ENCODE measurements around the gene FOXK1.
"Not testable (repeated sequence)": the region's sequence is repeated elsewhere in the genome, so short reads cannot be mapped to it uniquely, and the experiment has no call there.

FOXK1 gene

GRCh38 chr7:4791101-4791737, 109.1 kb downstream of the FOXK1 start:
- no peak for TF ChIP-seq CTCF (IDR thresholded peaks at IDR 0.05; ENCODE audit: low read depth, low read length, missing control alignments)
- H3K4me3 ChIP-seq (ENCODE audit: low read depth, low read length), result no peak overlapping the region
- DNase-seq (ENCODE audit: low read depth), result no peak
- in situ Hi-C loops (cut with HindIII; ENCODE audit: low sequenced_read_pairs), result no loop called here

DNA sequence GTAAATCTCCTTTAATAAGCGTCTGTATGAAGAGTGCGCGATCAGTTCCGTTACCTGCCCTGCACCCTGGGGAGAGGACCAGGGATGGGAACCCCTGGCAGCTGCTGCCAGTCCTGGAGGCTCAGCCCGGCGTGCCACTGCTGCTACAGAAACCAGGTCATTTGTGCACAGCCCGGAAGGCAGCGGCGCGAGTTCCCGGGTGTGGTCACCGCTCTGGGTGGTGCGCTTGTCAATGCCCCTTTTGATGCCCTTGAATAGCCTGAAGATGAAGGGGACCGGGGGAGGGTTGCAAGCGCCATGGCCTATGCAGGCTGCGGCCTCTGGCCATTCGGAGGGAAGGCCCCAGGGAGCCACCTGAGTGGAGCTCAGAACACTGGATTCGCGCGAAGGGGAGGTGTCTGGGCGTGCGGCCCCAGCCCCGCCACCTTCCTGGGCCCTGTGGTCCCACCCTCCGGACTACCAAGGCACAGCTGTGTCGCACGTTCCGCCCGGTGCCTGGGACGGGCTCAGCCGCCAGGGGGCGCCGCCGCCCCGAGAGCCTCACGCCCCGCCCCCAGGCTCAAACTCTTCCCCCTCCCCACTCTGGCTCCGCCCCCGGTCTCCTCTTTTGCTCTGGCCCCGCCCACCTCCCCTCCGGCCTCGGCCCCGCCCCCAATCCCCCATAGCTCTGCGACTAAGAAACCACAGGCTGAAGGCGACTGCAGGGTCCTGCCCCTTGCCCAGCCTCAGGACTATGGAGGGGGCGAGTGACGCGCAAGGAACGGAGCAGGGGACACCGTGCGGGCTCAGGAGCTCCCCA, 109.8 kb downstream of the FOXK1 start:
- peak overlapping the region; percentile 29 for H3K4me3 ChIP-seq (ENCODE audit: low read depth, low read length)
- in situ Hi-C loops (cut with HindIII; ENCODE audit: low sequenced_read_pairs), result no loop called here
- peak; percentile 66 for TF ChIP-seq CTCF (IDR thresholded peaks at IDR 0.05; ENCODE audit: low read depth, low read length, missing control alignments)
- DNase-seq (ENCODE audit: low read depth), result no peak

- in situ Hi-C loops (cut with HindIII; ENCODE audit: low sequenced_read_pairs), result no loop called here
- TF ChIP-seq CTCF (IDR thresholded peaks at IDR 0.05; ENCODE audit: low read depth, low read length, missing control alignments), result no peak
- peak overlapping the region; percentile 29 for H3K4me3 ChIP-seq (ENCODE audit: low read depth, low read length)
Measured at GRCh38 chr7:4792537-4793126, 110.5 kb downstream of the FOXK1 start.

GRCh38 chr7:4793385-4793993, 111.4 kb downstream of the FOXK1 start:
- in situ Hi-C loops (cut with HindIII; ENCODE audit: low sequenced_read_pairs); H3K4me3 ChIP-seq (ENCODE audit: low read depth, low read length); DNase-seq (ENCODE audit: low read depth): not testable (repeated sequence)

More at GRCh38 chr7:4792537-4793126, 110.5 kb downstream of the FOXK1 start:
- DNase-seq (ENCODE audit: low read depth), result no peak

DNA sequence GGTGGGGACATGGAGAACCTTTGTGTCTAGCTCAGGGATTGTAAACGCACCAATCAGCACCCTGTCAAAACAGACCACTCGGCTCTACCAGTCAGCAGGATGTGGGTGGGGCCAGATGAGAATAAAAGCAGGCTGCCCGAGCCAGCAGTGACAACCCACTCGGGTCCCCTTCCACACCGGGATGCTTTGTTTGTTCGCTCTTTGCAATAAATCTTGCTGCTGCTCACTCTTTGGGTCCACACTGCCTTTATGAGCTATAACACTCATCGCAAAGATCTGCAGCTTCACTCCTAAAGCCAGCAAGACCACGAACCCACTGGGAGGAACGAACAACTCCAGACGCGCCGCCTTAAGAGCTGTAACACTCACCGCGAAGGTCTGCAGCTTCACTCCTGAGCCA, 112.1 kb downstream of the FOXK1 start:
- in situ Hi-C loops (cut with HindIII; ENCODE audit: low sequenced_read_pairs); DNase-seq (ENCODE audit: low read depth); H3K4me3 ChIP-seq (ENCODE audit: low read depth, low read length): not testable (repeated sequence)

GRCh38 chr7:4794591-4795350, 112.7 kb downstream of the FOXK1 start:
- in situ Hi-C loops (cut with HindIII; ENCODE audit: low sequenced_read_pairs), result no loop called here
- no peak overlapping the region for H3K4me3 ChIP-seq (ENCODE audit: low read depth, low read length)
- TF ChIP-seq CTCF (IDR thresholded peaks at IDR 0.05; ENCODE audit: low read depth, low read length, missing control alignments), result no peak
- DNase-seq (ENCODE audit: low read depth), result no peak

- H3K4me3 ChIP-seq (ENCODE audit: low read depth, low read length), result no peak overlapping the region
- in situ Hi-C loops (cut with HindIII; ENCODE audit: low sequenced_read_pairs), result no loop called here
- TF ChIP-seq CTCF (IDR thresholded peaks at IDR 0.05; ENCODE audit: low read depth, low read length, missing control alignments), result no peak
- no peak for DNase-seq (ENCODE audit: low read depth)
Measured at GRCh38 chr7:4796453-4796852, 114.4 kb downstream of the FOXK1 start.

All from astrocyte of the cerebellum (primary cell).